HepG2 (cell line): ENCODE measurements around the gene TLCD3B. TPM values are rescaled to one million over a fixed set of nuclear protein-coding genes. Genes with fewer than 3 reads are reported as not detected.
A peak's percentile ranks its signal among the peaks of the same experiment; 100 is the strongest.

Experiments
- ARHGAP35 ChIP-seq: sonication (generic); formaldehyde crosslinking; IDR thresholded peaks from 2 replicates; pipeline ENCODE4 v1.9.0; 2022; ENCODE audit warnings: mild to moderate bottlenecking, inconsistent platforms, moderate library complexity, missing genetic modification reagents, borderline replicate concordance
- EED ChIP-seq: sonication (generic); formaldehyde crosslinking; IDR thresholded peaks from 2 replicates; pipeline ENCODE4 v1.5.0; 2020; ENCODE audit warnings: mild to moderate bottlenecking, missing genetic modification reagents
- FOXM1 ChIP-seq: sonication (generic); formaldehyde crosslinking; IDR thresholded peaks from 2 replicates; pipeline ENCODE4 v1.5.0; 2020; ENCODE audit warnings: missing genetic modification reagents
- FOXO1 ChIP-seq: sonication (generic); formaldehyde crosslinking; IDR thresholded peaks from 2 replicates; pipeline ENCODE4 v1.4.0; 2020; ENCODE audit warnings: missing genetic modification reagents
- HNRNPLL ChIP-seq: fragments of 200-400 bp; formaldehyde crosslinking; IDR thresholded peaks from 2 replicates; pipeline ENCODE4 v1.6.1; 2017; ENCODE audit warnings: mild to moderate bottlenecking, low read depth, low read length; ENCODE audit not compliant: poor library complexity, severe bottlenecking
- HOXA5 ChIP-seq: sonication (generic); formaldehyde crosslinking; IDR thresholded peaks from 2 replicates; pipeline ENCODE4 v1.4.0; 2020; ENCODE audit warnings: missing genetic modification reagents
- HOXA9 ChIP-seq: sonication (generic); formaldehyde crosslinking; IDR thresholded peaks from 2 replicates; pipeline ENCODE4 v1.8.1; 2022; ENCODE audit warnings: missing genetic modification reagents, mild to moderate bottlenecking, moderate library complexity, borderline replicate concordance
- KDM5A ChIP-seq: fragments of 200-600 bp; sonication (generic); IDR thresholded peaks from 2 replicates; pipeline ENCODE4 v1.7.0; 2018; ENCODE audit warnings: antibody characterized with exemption, mild to moderate bottlenecking, low read length, borderline replicate concordance
- MED8 ChIP-seq: sonication (generic); formaldehyde crosslinking; IDR thresholded peaks from 2 replicates; pipeline ENCODE4 v1.8.1; 2023; ENCODE audit warnings: mild to moderate bottlenecking, missing genetic modification reagents; ENCODE audit not compliant: insufficient replicate concordance
- NR2C2 ChIP-seq: sonication (generic); formaldehyde crosslinking; IDR thresholded peaks from 2 replicates; pipeline ENCODE4 v1.4.0; 2020; ENCODE audit warnings: missing genetic modification reagents, mild to moderate bottlenecking, moderate library complexity, borderline replicate concordance
- RARG ChIP-seq: sonication (generic); formaldehyde crosslinking; IDR thresholded peaks from 2 replicates; pipeline ENCODE4 v1.4.0; 2020; ENCODE audit warnings: low read depth, mild to moderate bottlenecking, missing genetic modification reagents
- SMYD3 ChIP-seq: sonication (generic); formaldehyde crosslinking; IDR thresholded peaks from 2 replicates; pipeline ENCODE4 v1.8.1; 2023; ENCODE audit warnings: mild to moderate bottlenecking, missing genetic modification reagents
- ZBTB7A ChIP-seq: sonication (generic); formaldehyde crosslinking; IDR thresholded peaks from 2 replicates; pipeline ENCODE4 v1.8.0; 2022; ENCODE audit warnings: mild to moderate bottlenecking, missing genetic modification reagents
- ZNF260 ChIP-seq: sonication (generic); formaldehyde crosslinking; IDR thresholded peaks from 2 replicates; pipeline ENCODE4 v1.4.0; 2020; ENCODE audit warnings: missing genetic modification reagents, low read depth, mild to moderate bottlenecking, borderline replicate concordance
- ZNF30 ChIP-seq: sonication (generic); formaldehyde crosslinking; IDR thresholded peaks from 2 replicates; pipeline ENCODE4 v1.5.0; 2020; ENCODE audit warnings: mild to moderate bottlenecking, missing genetic modification reagents
- ZNF343 ChIP-seq: sonication (generic); formaldehyde crosslinking; IDR thresholded peaks from 2 replicates; pipeline ENCODE4 v1.4.0; 2020; ENCODE audit warnings: mild to moderate bottlenecking, missing genetic modification reagents
- ZNF674 ChIP-seq: sonication (generic); formaldehyde crosslinking; IDR thresholded peaks from 2 replicates; pipeline ENCODE4 v1.5.0; 2020; ENCODE audit warnings: low read depth, mild to moderate bottlenecking, missing genetic modification reagents
- polyA plus RNA-seq, 8 experiments: library from polyadenylated mRNA; depleted of rRNA in 3 of 8; stranded (reverse) in 7 of 8; unstranded in 1 of 8; fragments of >200 nt; fragmentation: Illumina TruSeq in 4 of 8; extraction: Trizol in 4 of 8; gene quantifications; 2 replicates each; pipeline versions ENCODE4 v1.2.1 to v1.2.3, GENCODE V29; 2011 to 2016; ENCODE audit warnings: low read depth in 4 of 8, missing spikeins in 1 of 8, mixed read lengths in 1 of 8; ENCODE audit not compliant: insufficient read depth in 1 of 8
- total RNA-seq, 5 experiments: library from RNA; depleted of rRNA; stranded (reverse); fragments of >200 nt; fragmentation: Illumina TruSeq; extraction: Trizol; gene quantifications; 2 replicates each; pipeline ENCODE4 v1.2.3, GENCODE V29; 2016; ENCODE audit warnings: low read depth in 1 of 5
- TF ChIP-seq, protein P1 (sequence below): sonication (generic); formaldehyde crosslinking; IDR thresholded peaks from 2 replicates; pipeline ENCODE4 v1.9.0; 2021; ENCODE audit warnings: mild to moderate bottlenecking, missing genetic modification reagents
- TF ChIP-seq, protein P2 (sequence below): sonication (generic); formaldehyde crosslinking; IDR thresholded peaks from 2 replicates; pipeline ENCODE4 v1.5.0; 2020; ENCODE audit warnings: missing genetic modification reagents
- TF ChIP-seq, protein P3 (sequence below): sonication (generic); formaldehyde crosslinking; IDR thresholded peaks from 2 replicates; pipeline ENCODE4 v1.4.0; 2020; ENCODE audit warnings: missing genetic modification reagents

Gene TLCD3B
- total and polyA plus RNA-seq, 2 of the 13 experiments (the other 11 are each of a cell fraction or from before 2014, with no cell fraction given): not detected

DNA sequence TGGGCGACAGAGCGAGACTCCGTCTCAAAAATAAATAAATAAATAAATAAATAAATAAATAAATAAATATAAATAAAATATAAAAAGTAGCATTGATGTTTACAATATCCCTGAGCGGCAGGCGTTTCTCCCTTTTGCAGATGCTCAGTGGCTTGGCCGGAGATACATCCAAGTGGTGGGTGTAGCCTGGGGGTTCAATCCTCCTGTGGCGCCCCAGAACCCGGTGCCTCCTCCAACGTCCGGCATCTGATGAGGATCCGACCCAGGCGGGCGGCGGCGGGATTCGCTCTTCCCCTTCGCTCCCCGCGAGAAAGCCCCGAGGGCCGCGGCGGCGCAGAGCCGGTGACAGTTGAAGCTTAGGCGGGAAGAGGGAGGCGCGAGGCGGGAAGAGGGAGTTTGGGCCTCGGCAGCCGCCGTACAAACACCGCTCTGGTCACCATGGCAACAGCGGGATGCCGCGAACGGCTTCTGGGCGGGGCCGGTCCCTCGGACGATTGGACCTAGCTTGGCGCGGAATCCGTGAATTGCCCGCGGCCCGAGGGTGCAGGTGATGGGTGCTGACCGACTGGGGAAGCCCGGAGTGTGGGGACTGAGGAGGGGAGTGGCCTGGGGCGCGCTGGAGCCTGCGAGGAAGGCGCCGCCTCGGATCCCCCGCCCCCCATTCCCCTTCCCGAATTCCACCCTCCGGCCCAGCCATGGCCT lies 21.8 kb upstream of the TLCD3B start (continued):
- TF ChIP-seq, protein P1, sequence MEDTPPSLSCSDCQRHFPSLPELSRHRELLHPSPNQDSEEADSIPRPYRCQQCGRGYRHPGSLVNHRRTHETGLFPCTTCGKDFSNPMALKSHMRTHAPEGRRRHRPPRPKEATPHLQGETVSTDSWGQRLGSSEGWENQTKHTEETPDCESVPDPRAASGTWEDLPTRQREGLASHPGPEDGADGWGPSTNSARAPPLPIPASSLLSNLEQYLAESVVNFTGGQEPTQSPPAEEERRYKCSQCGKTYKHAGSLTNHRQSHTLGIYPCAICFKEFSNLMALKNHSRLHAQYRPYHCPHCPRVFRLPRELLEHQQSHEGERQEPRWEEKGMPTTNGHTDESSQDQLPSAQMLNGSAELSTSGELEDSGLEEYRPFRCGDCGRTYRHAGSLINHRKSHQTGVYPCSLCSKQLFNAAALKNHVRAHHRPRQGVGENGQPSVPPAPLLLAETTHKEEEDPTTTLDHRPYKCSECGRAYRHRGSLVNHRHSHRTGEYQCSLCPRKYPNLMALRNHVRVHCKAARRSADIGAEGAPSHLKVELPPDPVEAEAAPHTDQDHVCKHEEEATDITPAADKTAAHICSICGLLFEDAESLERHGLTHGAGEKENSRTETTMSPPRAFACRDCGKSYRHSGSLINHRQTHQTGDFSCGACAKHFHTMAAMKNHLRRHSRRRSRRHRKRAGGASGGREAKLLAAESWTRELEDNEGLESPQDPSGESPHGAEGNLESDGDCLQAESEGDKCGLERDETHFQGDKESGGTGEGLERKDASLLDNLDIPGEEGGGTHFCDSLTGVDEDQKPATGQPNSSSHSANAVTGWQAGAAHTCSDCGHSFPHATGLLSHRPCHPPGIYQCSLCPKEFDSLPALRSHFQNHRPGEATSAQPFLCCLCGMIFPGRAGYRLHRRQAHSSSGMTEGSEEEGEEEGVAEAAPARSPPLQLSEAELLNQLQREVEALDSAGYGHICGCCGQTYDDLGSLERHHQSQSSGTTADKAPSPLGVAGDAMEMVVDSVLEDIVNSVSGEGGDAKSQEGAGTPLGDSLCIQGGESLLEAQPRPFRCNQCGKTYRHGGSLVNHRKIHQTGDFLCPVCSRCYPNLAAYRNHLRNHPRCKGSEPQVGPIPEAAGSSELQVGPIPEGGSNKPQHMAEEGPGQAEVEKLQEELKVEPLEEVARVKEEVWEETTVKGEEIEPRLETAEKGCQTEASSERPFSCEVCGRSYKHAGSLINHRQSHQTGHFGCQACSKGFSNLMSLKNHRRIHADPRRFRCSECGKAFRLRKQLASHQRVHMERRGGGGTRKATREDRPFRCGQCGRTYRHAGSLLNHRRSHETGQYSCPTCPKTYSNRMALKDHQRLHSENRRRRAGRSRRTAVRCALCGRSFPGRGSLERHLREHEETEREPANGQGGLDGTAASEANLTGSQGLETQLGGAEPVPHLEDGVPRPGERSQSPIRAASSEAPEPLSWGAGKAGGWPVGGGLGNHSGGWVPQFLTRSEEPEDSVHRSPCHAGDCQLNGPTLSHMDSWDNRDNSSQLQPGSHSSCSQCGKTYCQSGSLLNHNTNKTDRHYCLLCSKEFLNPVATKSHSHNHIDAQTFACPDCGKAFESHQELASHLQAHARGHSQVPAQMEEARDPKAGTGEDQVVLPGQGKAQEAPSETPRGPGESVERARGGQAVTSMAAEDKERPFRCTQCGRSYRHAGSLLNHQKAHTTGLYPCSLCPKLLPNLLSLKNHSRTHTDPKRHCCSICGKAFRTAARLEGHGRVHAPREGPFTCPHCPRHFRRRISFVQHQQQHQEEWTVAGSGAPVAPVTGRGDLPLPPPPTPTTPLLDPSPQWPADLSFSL (CRISPR knock-in tag): peak; percentile 64; the same call in 1 of the 2 replicates
- TF ChIP-seq, protein P2, sequence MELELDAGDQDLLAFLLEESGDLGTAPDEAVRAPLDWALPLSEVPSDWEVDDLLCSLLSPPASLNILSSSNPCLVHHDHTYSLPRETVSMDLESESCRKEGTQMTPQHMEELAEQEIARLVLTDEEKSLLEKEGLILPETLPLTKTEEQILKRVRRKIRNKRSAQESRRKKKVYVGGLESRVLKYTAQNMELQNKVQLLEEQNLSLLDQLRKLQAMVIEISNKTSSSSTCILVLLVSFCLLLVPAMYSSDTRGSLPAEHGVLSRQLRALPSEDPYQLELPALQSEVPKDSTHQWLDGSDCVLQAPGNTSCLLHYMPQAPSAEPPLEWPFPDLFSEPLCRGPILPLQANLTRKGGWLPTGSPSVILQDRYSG: no peak
- TF ChIP-seq MED8 (CRISPR knock-in tag) (no peak), ZNF343 (CRISPR knock-in tag) (peak; percentile 98), EED (CRISPR knock-in tag) (peak; percentile 91; the same call in 1 of the 2 replicates), ZBTB7A (CRISPR knock-in tag) (peak; percentile 88), RARG (CRISPR knock-in tag) (no peak), FOXM1 (CRISPR knock-in tag) (no peak; the same call in 1 of the 2 replicates), NR2C2 (peak; percentile 52; the same call in 1 of the 2 replicates), KDM5A (no peak), HOXA9 (CRISPR knock-in tag) (peak; percentile 97), FOXO1 (CRISPR knock-in tag) (peak; percentile 84), ZNF30 (CRISPR knock-in tag) (peak; percentile 97; the same call in 1 of the 2 replicates), ZNF260 (no peak), HNRNPLL (peak; percentile 85), HOXA5 (CRISPR knock-in tag) (peak; percentile 82), SMYD3 (CRISPR knock-in tag) (peak; percentile 96), ZNF674 (CRISPR knock-in tag) (no peak), ARHGAP35 (CRISPR knock-in tag) (peak; percentile 96)
- TF ChIP-seq, protein P3, sequence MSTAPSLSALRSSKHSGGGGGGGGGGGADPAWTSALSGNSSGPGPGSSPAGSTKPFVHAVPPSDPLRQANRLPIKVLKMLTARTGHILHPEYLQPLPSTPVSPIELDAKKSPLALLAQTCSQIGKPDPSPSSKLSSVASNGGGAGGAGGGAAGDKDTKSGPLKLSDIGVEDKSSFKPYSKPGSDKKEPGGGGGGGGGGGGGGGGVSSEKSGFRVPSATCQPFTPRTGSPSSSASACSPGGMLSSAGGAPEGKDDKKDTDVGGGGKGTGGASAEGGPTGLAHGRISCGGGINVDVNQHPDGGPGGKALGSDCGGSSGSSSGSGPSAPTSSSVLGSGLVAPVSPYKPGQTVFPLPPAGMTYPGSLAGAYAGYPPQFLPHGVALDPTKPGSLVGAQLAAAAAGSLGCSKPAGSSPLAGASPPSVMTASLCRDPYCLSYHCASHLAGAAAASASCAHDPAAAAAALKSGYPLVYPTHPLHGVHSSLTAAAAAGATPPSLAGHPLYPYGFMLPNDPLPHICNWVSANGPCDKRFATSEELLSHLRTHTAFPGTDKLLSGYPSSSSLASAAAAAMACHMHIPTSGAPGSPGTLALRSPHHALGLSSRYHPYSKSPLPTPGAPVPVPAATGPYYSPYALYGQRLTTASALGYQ: 0 out of 2 replicates have a peak, but pooled peaks have one; percentile 63
